DND-41 (cell line): Measurements from ENCODE around the gene FADS6.

Experiments used
- ATAC-seq: fragments of 200-7000 bp; cut with Tn5 transposase; 3 replicates; pipeline ENCODE4 v1.9.1; 2021; ENCODE audit warnings: low read depth; ENCODE audit not compliant: insufficient read depth
- DNase-seq: peaks from one replicate; pipeline ENCODE4 v3.0.0-alpha.2; 2020
- H2AFZ ChIP-seq: 2 replicates; pipeline ENCODE4 v1.6.0; 2012; ENCODE audit warnings: low read depth, low read length
- H3K27ac ChIP-seq: 2 replicates; pipeline ENCODE4 v1.5.1; 2012; ENCODE audit warnings: low read length, inconsistent platforms
- H3K27me3 ChIP-seq: fragments of 200-600 bp; sonication (generic); 2 replicates; pipeline ENCODE4 v1.6.0; 2012; ENCODE audit warnings: low read length, mild to moderate bottlenecking, inconsistent platforms; ENCODE audit not compliant: insufficient read depth, poor library complexity
- H3K36me3 ChIP-seq: 2 replicates; pipeline ENCODE4 v1.5.1; 2012; ENCODE audit warnings: low read length, inconsistent platforms; ENCODE audit not compliant: insufficient read depth
- H3K4me1 ChIP-seq: 2 replicates; pipeline ENCODE4 v1.5.1; 2012; ENCODE audit warnings: mild to moderate bottlenecking, low read length; ENCODE audit not compliant: insufficient read depth
- H3K4me2 ChIP-seq: 2 replicates; pipeline ENCODE4 v1.6.0; 2012; ENCODE audit warnings: mild to moderate bottlenecking, moderate library complexity, low read length, inconsistent platforms; ENCODE audit not compliant: insufficient read depth
- H3K4me3 ChIP-seq, 2 experiments: fragments of 200-600 bp in 1 of 2; shearing (Covaris generic) in 1 of 2; 2 replicates each; pipeline ENCODE4 v1.5.1; 2012 to 2016; ENCODE audit warnings: inconsistent platforms in 2 of 2, low read length in 2 of 2, mild to moderate bottlenecking in 2 of 2, low read depth in 1 of 2, moderate library complexity in 1 of 2
- H3K79me2 ChIP-seq: 2 replicates; pipeline ENCODE4 v1.6.0; 2012; ENCODE audit warnings: low read length, inconsistent platforms; ENCODE audit not compliant: insufficient read depth
- H3K9ac ChIP-seq: 2 replicates; pipeline ENCODE4 v1.6.0; 2012; ENCODE audit warnings: low read depth, mild to moderate bottlenecking, inconsistent platforms, low read length, moderate library complexity
- H3K9me3 ChIP-seq: 2 replicates; pipeline ENCODE4 v1.5.1; 2012; ENCODE audit warnings: low read length, moderate library complexity, mild to moderate bottlenecking, inconsistent platforms; ENCODE audit not compliant: insufficient read depth, severe bottlenecking
- H4K20me1 ChIP-seq: 2 replicates; pipeline ENCODE4 v1.6.0; 2012; ENCODE audit warnings: low read length; ENCODE audit not compliant: insufficient read depth
- EZH2 ChIP-seq: IDR thresholded peaks from 3 replicates; pipeline ENCODE4 v1.6.1; 2012; ENCODE audit warnings: borderline replicate concordance, low read depth, mild to moderate bottlenecking, moderate library complexity, low read length, inconsistent platforms; ENCODE audit not compliant: severe bottlenecking
- TF ChIP-seq, protein P1 (sequence below): IDR thresholded peaks from 2 replicates; pipeline ENCODE4 v1.5.1; 2012; ENCODE audit warnings: borderline replicate concordance, low read length, moderate library complexity, mild to moderate bottlenecking; ENCODE audit not compliant: poor library complexity, severe bottlenecking; ENCODE audit errors: extremely low read depth

FADS6 gene

DNA sequence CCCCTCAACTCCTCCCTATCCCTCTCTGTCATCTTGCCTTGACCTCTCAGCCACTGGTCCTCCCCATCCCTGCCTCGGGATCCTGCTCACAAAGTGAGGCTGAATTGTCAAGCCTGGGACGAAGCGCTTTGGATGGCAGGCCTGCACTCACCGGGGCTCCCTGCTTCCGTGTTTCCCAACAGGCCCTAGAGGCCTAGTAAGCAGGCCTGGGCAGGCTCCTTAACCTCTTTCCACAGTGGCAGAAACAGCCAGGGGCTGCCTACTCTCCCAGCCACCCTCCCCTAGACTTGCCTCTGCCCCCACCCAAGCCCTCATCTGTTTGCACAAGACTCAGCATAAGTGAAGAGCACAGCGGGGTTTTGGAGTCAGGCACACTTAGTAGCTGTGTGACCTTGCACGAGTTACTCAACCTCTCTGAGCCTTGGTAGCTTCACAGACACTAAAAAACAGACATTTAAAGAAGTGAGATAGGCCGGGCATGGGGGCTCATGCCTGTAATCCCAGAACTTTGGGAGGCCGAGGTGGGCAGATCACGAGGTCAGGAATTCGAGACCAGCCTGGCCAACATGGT lies 5.0 kb upstream of the FADS6 start:
- Histone ChIP-seq H3K4me2 (no peak overlapping the region), H2AFZ (no peak overlapping the region), H3K79me2 (no peaks in the 10 kb centered on the region), H4K20me1 (no peaks in the 10 kb centered on the region), H3K27ac (no peak overlapping the region), H3K9me3 (no peaks in the 10 kb centered on the region), H3K9ac (no peak overlapping the region), H3K4me1 (no peaks in the 10 kb centered on the region), H3K4me3 (no peak overlapping the region), H3K27me3 (peaks cover 8% of the 10 kb centered on the region), H3K36me3 (no peaks in the 10 kb centered on the region)
- DNase-seq = no peak
- TF ChIP-seq, protein P1, sequence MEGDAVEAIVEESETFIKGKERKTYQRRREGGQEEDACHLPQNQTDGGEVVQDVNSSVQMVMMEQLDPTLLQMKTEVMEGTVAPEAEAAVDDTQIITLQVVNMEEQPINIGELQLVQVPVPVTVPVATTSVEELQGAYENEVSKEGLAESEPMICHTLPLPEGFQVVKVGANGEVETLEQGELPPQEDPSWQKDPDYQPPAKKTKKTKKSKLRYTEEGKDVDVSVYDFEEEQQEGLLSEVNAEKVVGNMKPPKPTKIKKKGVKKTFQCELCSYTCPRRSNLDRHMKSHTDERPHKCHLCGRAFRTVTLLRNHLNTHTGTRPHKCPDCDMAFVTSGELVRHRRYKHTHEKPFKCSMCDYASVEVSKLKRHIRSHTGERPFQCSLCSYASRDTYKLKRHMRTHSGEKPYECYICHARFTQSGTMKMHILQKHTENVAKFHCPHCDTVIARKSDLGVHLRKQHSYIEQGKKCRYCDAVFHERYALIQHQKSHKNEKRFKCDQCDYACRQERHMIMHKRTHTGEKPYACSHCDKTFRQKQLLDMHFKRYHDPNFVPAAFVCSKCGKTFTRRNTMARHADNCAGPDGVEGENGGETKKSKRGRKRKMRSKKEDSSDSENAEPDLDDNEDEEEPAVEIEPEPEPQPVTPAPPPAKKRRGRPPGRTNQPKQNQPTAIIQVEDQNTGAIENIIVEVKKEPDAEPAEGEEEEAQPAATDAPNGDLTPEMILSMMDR = no peak
- no peak for TF ChIP-seq EZH2
- ATAC-seq = no peak

DNA sequence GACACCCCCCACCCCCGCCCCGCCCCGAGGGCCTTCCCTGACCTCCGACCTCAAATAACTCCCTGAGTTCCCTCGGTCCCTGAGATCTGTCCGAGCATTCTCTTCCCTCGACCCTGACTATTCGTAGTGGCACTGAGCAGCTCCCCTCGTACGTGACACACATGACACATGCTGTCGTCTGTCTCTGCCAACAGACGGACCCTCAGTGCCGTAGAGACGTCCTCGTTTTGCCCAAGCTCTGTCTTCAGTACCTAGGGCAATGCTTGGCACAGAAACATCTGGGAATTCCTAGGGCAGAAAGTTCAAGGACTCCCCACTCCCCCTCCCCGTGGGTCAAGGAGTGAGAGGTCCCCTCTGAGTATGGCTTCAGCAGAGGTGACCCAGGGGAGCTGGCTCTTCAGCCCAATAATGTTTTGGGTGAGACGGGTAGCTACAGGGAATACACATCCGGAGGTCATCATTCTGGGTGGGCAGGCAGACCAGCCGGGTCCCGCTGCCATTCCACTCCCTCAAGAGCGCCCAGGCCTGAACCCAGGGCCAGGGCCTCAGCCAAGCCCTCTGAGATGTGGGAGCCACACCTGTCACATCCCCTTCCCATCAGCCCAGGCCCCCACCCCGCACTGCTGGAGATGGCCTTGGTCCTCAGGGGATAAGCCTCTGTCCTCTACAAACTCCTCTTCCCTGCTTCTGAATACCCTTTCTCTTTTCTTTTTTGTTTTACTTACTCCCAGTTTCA lies 671 bp upstream of the FADS6 start:
- no peak overlapping the region for H3K4me2 ChIP-seq
- no peak overlapping the region for H3K9ac ChIP-seq

DNA sequence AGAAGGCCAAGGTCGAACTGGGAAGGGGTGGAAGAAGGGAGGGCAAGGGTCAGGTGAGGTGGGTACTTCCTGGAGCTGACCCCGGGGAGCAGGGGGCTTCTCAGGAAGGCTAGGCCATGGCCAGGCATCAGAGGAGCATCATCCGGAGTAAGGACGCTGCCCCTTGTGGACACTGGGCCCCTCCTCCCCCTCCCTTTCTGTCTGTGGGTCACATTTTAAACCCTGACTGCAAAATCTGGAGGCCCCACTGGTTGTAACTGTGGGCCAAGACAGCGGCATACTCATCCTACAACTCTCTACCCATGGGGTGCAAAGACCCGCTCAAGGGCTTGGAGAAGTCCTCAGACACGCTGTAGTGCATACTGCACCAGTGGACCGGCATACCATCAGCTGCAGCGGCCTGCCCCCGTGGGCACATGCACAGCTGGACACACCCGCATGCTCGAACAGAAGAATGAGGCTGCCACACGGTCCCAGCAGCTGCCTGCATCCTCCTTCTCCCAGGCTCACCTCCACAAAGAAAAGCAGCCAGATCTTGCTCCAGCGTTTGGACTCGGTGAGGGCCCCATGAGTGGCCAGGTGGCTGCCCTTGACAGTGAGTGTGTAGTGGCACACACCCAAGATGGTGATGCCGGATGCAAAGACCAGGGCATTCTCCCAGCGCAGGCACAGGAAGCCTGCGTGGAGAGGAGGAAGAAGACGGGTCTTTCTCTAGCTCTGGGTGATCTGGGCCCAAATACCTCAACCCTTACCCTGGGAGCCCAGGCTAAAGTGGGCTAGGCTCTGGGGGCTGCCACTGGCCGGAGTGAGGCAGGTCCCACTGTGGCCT lies 1.2 kb downstream of the FADS6 start:
- Histone ChIP-seq H4K20me1 (no peaks in the 10 kb centered on the region), H3K27ac (no peak overlapping the region), H3K4me3 (no peak overlapping the region), H3K79me2 (no peaks in the 10 kb centered on the region), H3K36me3 (no peaks in the 10 kb centered on the region), H3K27me3 (peaks cover 8% of the 10 kb centered on the region), H2AFZ (no peak overlapping the region), H3K4me1 (no peaks in the 10 kb centered on the region), H3K9ac (no peak overlapping the region), H3K9me3 (no peaks in the 10 kb centered on the region), H3K4me2 (no peak overlapping the region)
- TF ChIP-seq EZH2 = no peak
- TF ChIP-seq, protein P1 = no peak
- ATAC-seq = no peak
- no peak for DNase-seq

More for the DNA sequence above, 671 bp upstream of the FADS6 start:
- Histone ChIP-seq H4K20me1 (no peaks in the 10 kb centered on the region), H2AFZ (no peak overlapping the region), H3K9me3 (no peaks in the 10 kb centered on the region), H3K4me1 (no peaks in the 10 kb centered on the region), H3K79me2 (no peaks in the 10 kb centered on the region), H3K36me3 (no peaks in the 10 kb centered on the region), H3K27me3 (peaks cover 8% of the 10 kb centered on the region), H3K27ac (no peak overlapping the region), H3K4me3 (no peak overlapping the region)
- no peak for DNase-seq
- no peak for ATAC-seq
- TF ChIP-seq, protein P1 = no peak
- no peak for TF ChIP-seq EZH2
